T-helper 2 cell (primary cell): ENCODE measurements around the gene ADSS1.

Source experiments
- DNase-seq, 5 experiments: peaks; one replicate each; pipeline versions ENCODE4 v3.0.0 to v3.0.0-alpha.2; 2012 to 2022

The ADSS1 gene

DNA sequence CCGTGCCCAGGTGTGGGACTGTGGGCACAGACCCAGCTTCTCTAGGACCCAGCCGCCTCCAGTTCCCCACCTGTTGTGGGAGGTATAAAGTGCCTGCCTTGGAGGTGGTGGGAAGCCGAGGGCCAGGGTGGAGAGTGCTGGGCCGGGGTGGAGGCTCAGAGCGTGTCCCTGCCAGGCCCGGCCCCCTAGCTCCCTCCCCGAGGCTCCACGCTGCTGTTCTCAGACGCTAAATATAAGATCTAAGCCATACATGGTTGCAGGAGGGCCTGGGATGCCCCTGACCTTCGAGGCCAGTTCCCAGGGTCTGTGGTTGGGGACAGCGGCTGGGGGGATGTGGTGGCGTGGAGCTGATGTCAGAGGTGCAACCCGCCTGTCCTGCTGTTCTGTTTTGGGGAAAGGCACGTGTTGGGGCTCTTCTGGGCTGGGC lies 23.8 kb upstream of the ADSS1 start:
- no peak for DNase-seq

DNA sequence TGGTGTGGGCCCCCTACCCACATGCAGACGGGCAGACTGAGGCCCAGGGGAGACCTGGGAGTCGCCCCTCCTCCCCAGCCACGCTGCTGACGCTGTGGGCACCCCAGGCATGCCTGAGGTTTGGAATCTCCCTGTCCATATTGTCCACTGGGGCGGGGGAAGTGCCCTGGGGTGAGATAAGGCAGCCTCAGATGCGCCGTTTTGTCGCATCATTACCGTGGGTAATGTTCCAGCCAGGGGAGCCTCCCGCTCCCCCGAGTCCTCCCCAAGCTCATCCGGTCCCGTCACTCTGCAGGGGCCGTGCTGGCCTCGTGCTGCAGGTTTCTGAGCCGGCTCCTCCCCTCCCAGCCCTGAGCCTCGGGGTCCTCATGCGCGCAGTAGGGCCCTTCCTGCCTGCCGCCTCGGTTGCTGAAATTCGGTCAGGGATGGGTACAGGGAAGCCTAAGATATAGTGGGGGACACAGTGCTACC lies 23.2 kb upstream of the ADSS1 start:
- no peak for DNase-seq

DNA sequence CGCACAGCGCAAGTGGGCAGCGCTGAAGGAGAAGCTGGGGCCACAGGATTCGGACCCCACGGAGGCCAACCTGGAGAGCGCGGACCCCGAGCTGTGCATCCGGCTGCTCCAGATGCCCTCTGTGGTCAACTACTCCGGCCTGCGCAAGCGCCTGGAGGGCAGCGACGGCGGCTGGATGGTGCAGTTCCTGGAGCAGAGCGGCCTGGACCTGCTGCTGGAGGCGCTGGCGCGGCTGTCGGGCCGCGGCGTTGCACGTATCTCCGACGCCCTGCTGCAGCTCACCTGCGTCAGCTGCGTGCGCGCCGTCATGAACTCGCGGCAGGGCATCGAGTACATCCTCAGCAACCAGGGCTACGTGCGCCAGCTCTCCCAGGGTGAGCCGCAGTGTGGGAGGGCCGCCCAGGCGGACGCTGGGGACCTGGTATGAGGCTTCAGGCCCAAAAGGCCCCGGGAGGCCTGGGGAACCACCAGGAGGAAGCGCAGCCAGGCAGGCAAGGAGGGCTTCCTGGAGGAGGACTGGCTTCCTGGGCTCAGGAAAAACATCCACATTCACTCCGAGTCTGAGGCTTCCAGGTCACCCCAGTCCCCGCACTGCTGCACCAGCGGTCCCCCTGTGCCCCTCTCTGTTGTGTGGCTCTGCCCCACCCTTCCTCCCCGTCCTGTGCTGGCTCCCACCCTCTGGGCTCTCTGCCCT lies 22.5 kb upstream of the ADSS1 start:
- no peak for DNase-seq

DNA sequence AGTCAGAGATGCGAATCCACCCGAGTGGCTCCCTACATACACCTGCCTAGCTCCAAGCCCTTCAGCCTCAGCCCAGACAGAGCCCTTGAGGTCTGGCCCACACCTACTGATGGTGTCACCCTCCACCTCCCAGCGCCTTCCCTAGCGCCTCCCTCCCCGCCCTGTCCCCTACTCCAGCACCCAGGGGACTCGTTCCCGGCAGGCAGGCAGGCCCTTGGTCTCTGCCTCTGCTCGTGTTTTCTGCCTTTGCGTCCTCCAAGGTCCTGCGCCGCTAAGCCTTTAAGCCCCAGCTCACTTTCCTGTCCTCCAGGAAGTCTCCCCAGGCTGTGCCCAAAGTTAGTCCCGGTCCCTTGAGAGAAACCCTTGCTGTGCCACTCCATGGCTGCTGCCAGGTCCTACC lies 21.9 kb upstream of the ADSS1 start:
- DNase-seq = no peak

DNA sequence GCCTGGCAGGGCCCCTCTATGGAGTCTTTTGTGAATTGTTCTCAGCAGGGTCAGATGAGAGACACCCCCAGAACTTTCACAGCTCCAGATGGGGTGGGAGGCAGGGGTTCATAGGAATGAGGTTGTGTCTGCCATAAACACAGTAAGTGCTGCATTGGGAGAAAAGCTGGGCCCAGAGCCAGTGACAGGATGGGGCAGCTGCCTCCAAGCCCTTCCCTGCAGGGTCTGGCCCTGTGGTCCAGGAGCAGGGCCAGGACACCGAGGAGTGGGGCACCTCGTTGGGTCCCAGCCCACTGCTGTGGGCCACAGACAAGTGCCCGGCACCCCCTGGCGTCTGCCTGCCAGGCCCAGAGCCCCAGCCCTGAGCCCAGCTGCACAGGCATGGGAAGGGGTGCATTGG lies 21.4 kb upstream of the ADSS1 start:
- DNase-seq = no peak

DNA sequence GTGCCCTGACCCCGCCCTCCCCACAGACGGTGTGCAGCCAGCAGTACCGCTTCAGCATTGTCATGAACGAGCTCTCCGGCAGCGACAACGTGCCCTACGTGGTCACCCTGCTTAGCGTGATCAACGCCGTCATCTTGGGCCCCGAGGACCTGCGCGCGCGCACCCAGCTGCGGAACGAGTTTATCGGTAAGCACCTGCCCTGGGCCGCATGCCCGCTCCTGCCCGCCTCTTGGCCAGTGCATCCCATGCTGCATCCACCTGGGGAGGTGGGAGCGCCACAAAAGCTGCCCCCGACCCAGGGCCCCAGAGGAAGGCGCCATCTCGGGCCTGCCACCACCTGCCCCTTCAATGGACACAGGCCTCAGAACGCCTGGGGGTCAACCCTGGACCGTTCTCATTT lies 20.8 kb upstream of the ADSS1 start:
- no peak for DNase-seq

DNA sequence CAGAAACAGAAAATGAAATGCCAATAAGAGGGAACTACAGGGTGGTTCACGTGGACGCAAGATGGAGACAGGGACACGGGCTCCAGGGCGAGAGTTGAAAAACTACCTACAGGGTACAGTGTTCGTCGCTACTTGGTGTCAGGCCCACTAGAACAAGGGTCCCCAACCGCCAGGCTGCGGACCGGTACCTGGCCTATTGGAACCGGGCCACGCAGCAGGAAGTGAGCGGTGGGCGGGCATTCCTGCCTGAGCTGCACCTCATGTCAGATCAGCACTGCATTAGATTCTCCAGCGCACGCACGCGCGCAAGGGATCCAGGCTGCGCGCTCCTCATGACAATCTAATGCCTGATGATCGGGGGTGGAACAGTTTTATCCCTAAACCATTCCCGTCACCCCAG lies 19.8 kb upstream of the ADSS1 start:
- DNase-seq = no peak

DNA sequence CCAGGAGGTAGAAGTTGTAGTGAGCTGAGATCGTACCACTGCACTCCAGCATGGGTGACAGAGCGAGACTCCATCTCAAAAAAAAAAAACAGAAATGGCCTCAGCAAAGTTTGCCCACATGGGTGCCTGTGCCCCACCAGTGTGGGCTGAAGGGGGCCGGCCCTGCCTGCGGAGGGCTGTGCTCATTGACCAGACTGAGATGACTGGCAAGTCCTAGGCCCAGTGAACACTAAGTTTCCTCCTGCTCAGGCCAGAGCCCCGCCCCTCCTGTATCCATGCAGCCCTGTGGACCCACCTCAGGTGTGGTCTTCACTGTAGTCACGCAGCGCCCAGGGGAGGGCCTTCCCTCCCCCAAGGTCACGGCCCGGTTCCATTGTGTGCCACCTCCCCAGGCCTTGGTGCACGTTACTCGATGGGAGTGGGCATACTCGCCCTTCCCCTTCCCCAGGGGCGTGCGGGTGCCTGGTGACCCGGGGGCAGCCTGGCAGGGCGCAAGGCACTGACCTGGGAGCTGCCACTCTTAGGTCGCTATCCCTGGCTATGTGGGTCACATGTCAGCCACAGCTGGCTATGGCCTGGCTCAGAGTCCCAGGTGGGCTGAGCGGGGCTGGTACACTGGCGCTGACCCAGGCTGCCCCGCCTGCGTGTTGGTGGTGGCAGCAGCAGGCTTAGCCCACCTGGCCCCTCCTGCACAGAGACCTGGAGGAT lies 18.5 kb upstream of the ADSS1 start:
- DNase-seq = no peak

DNA sequence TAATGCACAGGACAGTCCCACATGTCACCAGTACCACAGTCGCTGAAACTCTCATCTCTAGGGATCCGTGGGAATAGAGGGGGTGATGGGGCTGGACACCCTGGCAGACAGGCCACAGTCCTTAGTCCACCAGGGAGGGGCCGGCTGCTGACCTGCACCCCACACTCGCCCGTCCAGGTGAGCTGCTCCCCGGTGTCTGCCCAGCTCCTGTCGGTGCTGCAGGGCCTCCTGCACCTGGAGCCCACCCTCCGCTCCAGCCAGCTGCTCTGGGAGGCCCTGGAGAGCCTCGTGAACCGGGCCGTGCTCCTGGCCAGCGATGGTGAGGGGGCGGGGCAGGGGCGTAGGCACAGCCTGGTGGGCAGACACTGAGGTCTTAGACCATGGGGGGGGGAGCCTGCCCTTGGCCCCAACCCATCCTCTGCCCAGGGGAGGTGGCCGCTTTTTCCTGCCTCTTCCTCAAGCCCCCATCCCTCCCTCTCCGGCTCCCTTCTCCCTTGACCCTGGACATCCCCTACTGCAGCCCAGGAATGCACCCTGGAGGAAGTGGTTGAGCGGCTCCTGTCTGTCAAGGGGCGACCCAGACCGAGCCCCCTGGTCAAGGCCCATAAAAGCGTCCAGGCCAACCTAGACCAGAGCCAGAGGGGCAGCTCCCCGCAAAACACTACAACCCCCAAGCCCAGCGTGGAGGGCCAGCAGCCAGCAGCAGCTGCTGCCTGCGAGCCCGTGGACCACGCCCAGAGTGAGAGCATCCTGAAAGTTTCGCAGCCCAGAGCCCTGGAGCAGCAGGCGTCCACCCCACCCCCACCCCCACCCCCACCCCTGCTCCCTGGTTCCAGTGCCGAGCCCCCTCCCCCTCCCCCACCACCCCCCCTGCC lies 17.1 kb upstream of the ADSS1 start:
- DNase-seq = no peak

DNA sequence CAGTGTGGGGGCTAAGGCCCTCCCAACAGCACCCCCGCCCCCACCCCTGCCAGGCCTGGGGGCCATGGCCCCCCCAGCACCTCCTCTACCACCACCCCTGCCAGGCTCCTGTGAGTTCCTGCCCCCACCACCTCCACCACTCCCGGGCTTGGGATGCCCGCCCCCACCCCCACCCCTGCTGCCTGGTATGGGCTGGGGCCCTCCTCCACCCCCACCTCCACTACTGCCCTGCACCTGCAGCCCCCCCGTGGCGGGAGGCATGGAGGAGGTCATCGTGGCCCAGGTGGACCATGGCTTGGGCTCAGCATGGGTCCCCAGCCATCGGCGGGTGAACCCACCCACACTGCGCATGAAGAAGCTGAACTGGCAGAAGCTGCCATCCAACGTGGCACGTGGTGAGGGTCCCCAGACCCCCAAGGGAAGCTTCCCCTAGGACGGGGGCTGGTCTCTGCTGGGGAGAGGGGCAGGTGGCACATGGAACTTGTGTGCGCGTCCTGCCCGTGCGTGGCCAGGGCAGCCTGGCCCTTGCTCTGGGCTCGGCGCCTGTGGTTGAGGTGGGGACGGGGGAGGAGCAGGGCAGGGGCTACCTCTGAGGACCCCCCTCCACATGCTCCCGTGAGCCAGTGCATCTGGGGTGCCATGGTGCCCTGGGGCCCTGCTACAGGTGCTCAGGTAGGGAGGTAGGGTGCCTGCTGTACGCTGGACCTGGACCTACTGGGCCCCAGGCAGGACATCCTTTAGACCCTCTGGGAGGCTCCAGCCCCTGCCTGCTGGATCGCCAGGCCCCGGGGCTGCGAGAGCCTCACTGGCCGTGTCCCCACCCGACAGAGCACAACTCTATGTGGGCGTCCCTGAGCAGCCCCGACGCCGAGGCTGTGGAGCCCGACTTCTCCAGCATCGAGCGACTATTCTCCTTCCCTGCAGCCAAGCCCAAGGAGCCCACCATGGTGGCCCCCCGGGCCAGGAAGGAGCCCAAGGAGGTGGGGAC lies 16.1 kb upstream of the ADSS1 start:
- no peak for DNase-seq

DNA sequence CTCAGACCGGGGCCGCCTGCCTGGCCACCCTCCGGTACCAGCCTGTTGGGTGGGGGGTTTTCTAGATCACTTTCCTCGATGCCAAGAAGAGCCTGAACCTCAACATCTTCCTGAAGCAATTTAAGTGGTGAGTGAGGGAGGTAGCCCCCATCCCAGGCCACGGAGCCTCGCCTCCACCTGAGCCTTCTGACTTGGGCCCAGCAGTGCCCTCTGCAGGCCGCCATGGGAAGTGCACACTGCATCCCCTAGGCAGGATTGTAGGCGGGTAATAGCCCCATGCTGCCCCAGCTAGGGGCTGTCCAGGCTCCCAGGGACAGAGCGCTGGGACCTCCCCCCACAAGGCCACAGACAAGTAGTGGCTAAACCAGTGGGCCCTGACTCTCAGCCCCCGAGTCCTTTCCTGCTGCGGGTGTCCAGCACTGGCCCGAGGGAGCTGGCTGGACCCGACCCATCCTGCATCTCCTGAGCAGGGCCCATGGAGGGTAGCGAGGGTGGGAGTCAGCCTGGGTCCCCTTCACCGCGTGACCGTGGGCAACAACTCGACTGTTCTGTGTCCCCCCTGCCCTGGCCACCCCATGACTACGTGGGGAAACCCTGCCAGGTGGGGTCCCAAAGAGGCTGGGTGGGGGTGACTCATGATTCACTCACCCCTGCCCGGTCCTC lies 15.3 kb upstream of the ADSS1 start:
- DNase-seq = peak; percentile 36 to 66 (median 60)

DNA sequence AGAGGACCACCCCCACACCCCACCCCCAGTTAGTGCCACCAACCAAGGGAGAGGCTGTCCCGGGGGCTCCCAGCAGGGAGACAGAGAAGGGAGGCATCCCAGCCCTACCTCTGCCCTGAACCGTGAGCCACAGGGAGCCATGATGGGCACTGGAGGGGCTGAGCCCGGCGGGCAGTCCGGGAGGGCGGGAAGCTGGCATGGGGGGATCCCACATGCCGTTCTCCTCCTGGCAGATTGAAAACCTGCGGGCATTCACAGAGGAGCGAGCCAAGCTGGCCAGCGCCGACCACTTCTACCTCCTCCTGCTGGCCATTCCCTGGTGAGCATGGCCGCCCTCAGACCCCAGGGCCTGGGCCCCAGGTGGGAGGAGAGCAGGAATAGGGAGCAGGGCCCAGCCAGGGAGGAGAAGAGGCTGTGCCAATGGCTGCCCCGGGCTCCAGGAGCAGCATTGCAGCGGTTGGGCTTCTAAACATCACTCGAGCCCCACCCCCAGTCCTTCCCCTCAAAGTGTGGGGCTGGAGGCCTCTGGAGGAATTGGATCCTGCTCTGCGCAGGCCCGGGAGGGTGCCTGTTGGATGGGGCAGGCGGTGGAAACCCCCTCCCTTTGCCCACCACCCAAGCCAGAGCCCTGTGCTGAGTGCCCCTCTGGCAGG lies 14.5 kb upstream of the ADSS1 start:
- no peak for DNase-seq

DNA sequence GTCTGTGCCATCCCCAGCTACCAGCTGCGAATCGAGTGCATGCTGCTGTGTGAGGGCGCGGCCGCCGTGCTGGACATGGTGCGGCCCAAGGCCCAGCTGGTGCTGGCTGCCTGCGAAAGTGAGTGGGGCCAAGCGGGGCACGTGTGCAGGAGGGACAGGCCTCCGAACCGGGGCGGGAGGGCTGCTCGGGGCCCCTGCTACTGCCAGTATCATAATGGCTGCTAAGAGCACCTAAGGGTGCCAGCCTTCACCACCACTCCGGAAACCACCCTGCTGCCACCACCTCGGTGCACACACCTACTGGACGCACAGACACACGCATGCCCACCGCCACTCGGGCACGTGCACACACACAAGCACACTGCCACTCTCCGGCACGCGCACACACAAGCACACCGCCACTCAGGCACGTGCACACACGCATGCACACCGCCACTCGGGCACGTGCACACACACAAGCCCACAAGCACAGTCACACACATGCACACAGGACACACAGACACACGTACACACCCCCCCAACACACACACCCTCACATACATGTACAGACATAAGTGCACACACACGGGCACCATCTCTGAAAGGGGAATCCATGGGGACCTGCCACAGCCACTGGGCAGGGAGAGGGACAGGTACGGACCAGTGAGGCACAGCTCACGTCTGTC lies 13.8 kb upstream of the ADSS1 start:
- no peak for DNase-seq

DNA sequence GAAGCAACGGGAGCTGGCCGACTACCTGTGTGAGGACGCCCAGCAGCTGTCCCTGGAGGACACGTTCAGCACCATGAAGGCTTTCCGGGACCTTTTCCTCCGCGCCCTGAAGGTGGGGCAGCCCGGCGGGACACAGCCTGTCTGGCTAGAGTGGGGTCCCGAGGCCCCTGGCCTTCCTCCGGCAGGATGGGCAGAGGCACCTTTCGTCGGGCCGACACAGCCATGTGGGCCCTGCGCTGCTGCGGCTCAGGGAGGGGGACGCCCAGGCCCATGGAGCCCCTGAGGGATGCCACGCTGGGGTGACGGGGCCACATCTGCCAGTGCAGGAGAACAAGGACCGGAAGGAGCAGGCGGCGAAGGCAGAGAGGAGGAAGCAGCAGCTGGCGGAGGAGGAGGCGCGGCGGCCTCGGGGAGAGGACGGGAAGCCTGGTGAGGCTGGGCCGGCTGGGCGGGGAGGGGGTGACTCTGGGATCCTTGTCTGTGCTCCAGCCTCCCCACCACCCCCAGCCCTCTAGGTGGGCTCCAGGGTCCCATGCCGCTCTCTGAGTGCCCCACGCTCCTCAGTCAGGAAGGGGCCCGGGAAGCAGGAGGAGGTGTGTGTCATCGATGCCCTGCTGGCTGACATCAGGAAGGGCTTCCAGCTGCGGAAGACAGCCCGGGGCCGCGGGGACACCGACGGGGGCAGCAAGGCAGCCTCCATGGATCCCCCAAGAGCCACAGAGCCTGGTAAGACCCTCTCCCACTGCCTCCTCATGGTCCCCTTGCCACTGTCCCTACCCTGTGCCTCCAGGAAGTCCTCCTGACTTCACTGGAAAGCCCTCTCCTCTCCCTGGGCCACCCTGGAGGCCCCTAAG lies 10.9 kb upstream of the ADSS1 start:
- DNase-seq = no peak

DNA sequence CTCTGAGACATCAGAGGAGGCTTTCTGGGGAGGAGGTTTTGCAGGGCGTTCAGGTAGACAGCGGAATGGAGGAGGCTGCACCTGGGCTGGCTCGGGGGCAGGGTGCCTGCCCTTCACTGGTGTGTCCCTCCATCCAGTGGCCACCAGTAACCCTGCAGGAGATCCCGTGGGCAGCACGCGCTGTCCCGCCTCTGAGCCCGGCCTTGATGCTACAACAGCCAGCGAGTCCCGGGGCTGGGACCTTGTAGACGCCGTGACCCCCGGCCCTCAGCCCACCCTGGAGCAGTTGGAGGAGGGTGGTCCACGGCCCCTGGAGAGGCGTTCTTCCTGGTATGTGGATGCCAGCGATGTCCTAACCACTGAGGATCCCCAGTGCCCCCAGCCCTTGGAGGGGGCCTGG lies 10.0 kb upstream of the ADSS1 start:
- DNase-seq = no peak

DNA sequence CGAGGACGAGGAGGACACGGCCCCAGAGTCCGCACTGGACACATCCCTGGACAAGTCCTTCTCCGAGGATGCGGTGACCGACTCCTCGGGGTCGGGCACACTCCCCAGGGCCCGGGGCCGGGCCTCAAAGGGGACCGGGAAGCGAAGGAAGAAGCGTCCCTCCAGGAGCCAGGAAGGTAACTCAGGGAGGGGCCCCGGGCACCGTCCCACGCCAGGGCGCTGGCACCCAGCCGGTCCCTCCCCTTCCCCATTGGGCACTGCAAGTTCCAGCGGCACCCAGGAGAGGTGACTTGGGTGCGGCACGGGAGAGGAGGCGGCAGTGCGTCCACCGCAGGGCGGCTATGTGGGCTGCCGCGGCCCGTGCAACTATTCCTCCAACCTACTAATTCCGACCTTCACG lies 9.3 kb upstream of the ADSS1 start:
- no peak for DNase-seq

DNA sequence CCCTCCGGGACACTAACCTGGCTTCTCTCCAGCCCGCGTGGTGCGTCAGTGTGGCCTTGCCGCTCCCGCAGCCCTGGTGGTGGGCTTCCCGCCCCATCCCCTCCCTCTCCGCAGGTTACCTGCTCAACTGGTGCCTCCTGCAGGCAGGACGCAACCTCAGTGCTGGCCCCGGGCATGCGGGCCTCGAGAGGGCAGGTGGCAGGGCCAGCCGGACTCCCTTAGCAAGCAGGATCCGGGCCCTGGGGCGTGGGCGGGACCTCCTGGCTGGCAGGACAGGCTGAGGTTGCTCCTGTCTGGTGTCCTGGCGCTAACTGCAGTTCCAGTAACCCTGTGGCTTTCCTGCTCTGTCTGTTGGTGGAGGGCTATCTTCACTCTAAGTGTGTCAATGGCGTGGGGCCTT lies 8.6 kb upstream of the ADSS1 start:
- DNase-seq = no peak

DNA sequence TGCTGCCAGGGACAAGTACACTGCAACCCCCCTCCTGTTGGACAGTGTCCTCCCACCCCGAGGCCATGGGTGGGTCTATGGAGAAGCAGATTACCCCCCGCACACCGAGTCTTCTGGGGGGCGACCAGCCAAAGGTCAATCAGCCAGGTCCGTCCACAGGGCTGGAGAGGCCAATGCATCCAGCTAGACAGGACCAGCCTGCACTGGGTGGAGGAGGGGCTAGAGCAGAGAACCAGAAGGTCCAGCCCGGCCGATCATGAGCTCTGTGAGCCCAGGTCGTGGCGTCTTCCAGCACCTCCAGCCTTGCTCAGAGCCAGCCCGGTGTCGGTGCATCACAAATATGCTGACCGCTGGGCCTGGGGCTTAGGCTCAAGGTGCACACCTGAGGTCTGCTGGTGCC lies 8.2 kb upstream of the ADSS1 start:
- DNase-seq = no peak

DNA sequence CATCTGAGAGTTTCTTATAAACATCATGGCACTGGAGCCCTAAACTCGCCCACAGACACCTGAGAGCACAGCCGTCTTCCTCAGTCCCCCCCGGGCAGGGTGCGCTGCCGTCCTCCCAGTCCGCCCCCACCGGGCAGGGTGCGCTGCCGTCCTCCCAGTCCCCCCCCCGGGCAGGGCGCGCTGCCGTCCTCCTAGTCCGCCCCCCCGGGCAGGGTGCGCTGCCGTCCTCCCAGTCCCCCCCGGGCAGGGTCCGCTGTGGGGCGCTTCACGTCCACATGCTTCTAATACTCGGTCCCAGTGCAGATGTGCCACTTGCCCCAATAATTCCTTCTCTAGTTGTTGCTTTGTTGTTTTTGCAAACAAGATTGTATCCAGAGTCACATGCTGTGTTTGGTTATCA lies 6.9 kb upstream of the ADSS1 start:
- no peak for DNase-seq

DNA sequence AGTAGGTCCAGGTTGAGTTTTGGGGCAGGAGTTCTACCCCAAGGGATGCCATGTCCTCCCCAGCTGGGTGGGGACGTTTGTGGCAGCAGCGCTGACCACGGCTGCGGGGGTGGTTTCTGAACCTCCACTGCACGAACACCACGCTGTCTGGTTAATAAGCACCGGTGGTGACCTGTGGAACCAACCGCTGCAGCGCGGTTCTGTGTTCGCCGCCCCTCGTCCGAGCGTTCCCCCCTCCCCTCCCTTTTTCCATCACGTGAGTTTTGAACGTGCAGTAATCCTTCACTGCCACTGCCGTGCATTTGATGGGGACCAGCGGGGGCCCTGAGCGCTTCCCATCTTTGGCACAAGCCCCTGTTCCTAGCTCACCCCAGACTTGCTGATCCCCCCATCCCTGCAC lies 6.4 kb upstream of the ADSS1 start:
- DNase-seq = no peak
